PC-3 (cell line): ENCODE results near the gene METAP1D. TPM values are rescaled to one million over a fixed set of nuclear protein-coding genes. Genes with fewer than 3 reads are reported as not detected.

Source experiments
- ATAC-seq: fragments of 200-7000 bp; cut with Tn5 transposase; 2 replicates; pipeline ENCODE4 v1.9.1; 2020; ENCODE audit warnings: mild to moderate bottlenecking, moderate library complexity
- BruUV-seq: library from RNA; stranded (reverse); fragments of 400-500 nt; replicated peaks from 2 replicates; lab custom pipeline; 2021; lab: Mats Ljungman, UMichigan
- CTCF ChIA-PET: fragments of 300-600 bp; sonication (Branson Sonifier 250); formaldehyde crosslinking; loops from one replicate; lab custom pipeline; 2022; ENCODE audit warnings: antibody characterized with exemption; lab: Charles Lee
- POLR2A ChIA-PET: fragments of 300-600 bp; sonication (Branson Sonifier 250); formaldehyde crosslinking; loops from one replicate; lab custom pipeline; 2022; ENCODE audit warnings: antibody characterized with exemption; ENCODE audit not compliant: unreplicated experiment; lab: Charles Lee
- DNase-seq: peaks from one replicate; pipeline ENCODE4 v3.0.0-alpha.2; 2015
- H2AFZ ChIP-seq: fragments of 300-600 bp; sonication (generic); 2 replicates; pipeline ENCODE4 v1.6.0; 2016; ENCODE audit warnings: antibody characterized with exemption, low read length
- H3F3A ChIP-seq: fragments of 300-600 bp; sonication (generic); one replicate; pipeline ENCODE4 v1.6.0; 2017; ENCODE audit warnings: antibody characterized with exemption, low read length, control low read depth, mild to moderate bottlenecking; ENCODE audit not compliant: unreplicated experiment
- H3K27ac ChIP-seq: fragments of 300-600 bp; sonication (generic); 2 replicates; pipeline ENCODE4 v1.5.1; 2016; ENCODE audit warnings: mild to moderate bottlenecking, low read length
- H3K27me3 ChIP-seq: fragments of 300-600 bp; sonication (generic); 2 replicates; pipeline ENCODE4 v1.6.1; 2016; ENCODE audit warnings: low read length, mixed read lengths
- H3K36me3 ChIP-seq: fragments of 300-600 bp; sonication (generic); 2 replicates; pipeline ENCODE4 v1.6.1; 2016; ENCODE audit warnings: low read depth, mixed run types, low read length, mixed read lengths
- H3K4me1 ChIP-seq: fragments of 300-600 bp; sonication (generic); 2 replicates; pipeline ENCODE4 v1.5.1; 2016; ENCODE audit warnings: low read length; ENCODE audit not compliant: insufficient read depth
- H3K4me2 ChIP-seq: fragments of 300-600 bp; sonication (generic); 2 replicates; pipeline ENCODE4 v1.6.0; 2016; ENCODE audit warnings: low read length
- H3K4me3 ChIP-seq: fragments of 300-600 bp; sonication (generic); 2 replicates; pipeline ENCODE4 v1.5.1; 2016; ENCODE audit warnings: mild to moderate bottlenecking, low read length, mixed read lengths
- H3K79me2 ChIP-seq: fragments of 300-600 bp; sonication (generic); 2 replicates; pipeline ENCODE4 v1.6.1; 2017; ENCODE audit warnings: low read length, mixed read lengths
- H3K9ac ChIP-seq: fragments of 300-600 bp; sonication (generic); 2 replicates; pipeline ENCODE4 v1.6.0; 2016; ENCODE audit warnings: mild to moderate bottlenecking, low read length
- H3K9me2 ChIP-seq: fragments of 300-600 bp; sonication (generic); replicated peaks from 2 replicates; pipeline ENCODE4 v1.6.1; 2016; ENCODE audit warnings: mixed run types, low read length, mixed read lengths
- H3K9me3 ChIP-seq: fragments of 300-600 bp; sonication (generic); 2 replicates; pipeline ENCODE4 v1.6.1; 2016; ENCODE audit warnings: low read length, mixed read lengths
- H4K20me1 ChIP-seq: fragments of 300-600 bp; sonication (generic); 2 replicates; pipeline ENCODE4 v1.6.1; 2016; ENCODE audit warnings: low read length, mixed read lengths
- CTCF ChIP-seq: fragments of 300-600 bp; sonication (generic); conservative IDR thresholded peaks from 2 replicates; pipeline ENCODE4 v1.5.1; 2017; ENCODE audit warnings: antibody characterized with exemption, low read depth, mild to moderate bottlenecking, low read length
- EZH2 ChIP-seq: fragments of 300-600 bp; sonication (generic); IDR thresholded peaks from one replicate; pipeline ENCODE4 v1.6.1; 2017; ENCODE audit warnings: antibody characterized with exemption, mild to moderate bottlenecking, low read length; ENCODE audit not compliant: unreplicated experiment
- EZH2phosphoT487 ChIP-seq: fragments of 300-600 bp; sonication (generic); IDR thresholded peaks from 2 replicates; pipeline ENCODE4 v1.6.1; 2018; ENCODE audit warnings: mild to moderate bottlenecking, antibody characterized with exemption, low read length, borderline replicate concordance
- intact Hi-C: fragments of 100-400 bp; cut with micrococcal nuclease; formaldehyde crosslinking; loops from 2 replicates; pipeline ENCODE4 v1.9.0; 2023
- total RNA-seq: library from RNA; depleted of rRNA; stranded (reverse); fragments of >200 nt; gene quantifications from 2 replicates; pipeline ENCODE4 v1.2.3, GENCODE V29; 2014

Gene METAP1D
- total RNA-seq, 1 experiment from 2014 or later: 12.0 TPM

- peak overlapping the region; percentile 100; the same call in 1 of the 2 replicates for H3K4me2 ChIP-seq
- H3K4me3 ChIP-seq: no peak overlapping the region
- peaks cover 3% of the 10 kb centered on the region for H3F3A ChIP-seq
- H3K9ac ChIP-seq: no peak overlapping the region
- H3K27ac ChIP-seq: no peak overlapping the region
- H2AFZ ChIP-seq: no peak overlapping the region
- no peaks in the 10 kb centered on the region for H3K9me2 ChIP-seq
- H3K9me3 ChIP-seq: no peaks in the 10 kb centered on the region
- DNase-seq (no peak), ATAC-seq (no peak)
- TF ChIP-seq EZH2phosphoT487 (no peak), CTCF (no peak)
- no peaks in the 10 kb centered on the region for H3K27me3 ChIP-seq
- no peaks in the 10 kb centered on the region for H3K36me3 ChIP-seq
- CTCF ChIA-PET: no interaction called here
- POLR2A ChIA-PET: no interaction called here
- H4K20me1 ChIP-seq: no peaks in the 10 kb centered on the region
- H3K79me2 ChIP-seq: peaks cover 26% of the 10 kb centered on the region
- no TSS peak for BruUV-seq
- intact Hi-C loops: no loop called here
- peaks cover 16% of the 10 kb centered on the region; the same call in 1 of the 2 replicates for H3K4me1 ChIP-seq
Observed at GRCh38 chr2:172087780-172088244, 88.1 kb downstream of the METAP1D start.

- H3F3A ChIP-seq: peaks cover 3% of the 10 kb centered on the region
- no peak overlapping the region for H3K4me3 ChIP-seq
- H3K27me3 ChIP-seq: no peaks in the 10 kb centered on the region
- no peak overlapping the region for H2AFZ ChIP-seq
- H3K9me3 ChIP-seq: no peaks in the 10 kb centered on the region
- H3K27ac ChIP-seq: no peak overlapping the region
- no peaks in the 10 kb centered on the region for H3K36me3 ChIP-seq
- H3K4me2 ChIP-seq: no peak overlapping the region
- H3K4me1 ChIP-seq: peaks cover 16% of the 10 kb centered on the region; the same call in 1 of the 2 replicates
- H3K9ac ChIP-seq: no peak overlapping the region
- CTCF ChIA-PET: interaction anchor here (0.6 kb wide), 1 partner anchor 143 kb away, joined by 4 read pairs; no protein-coding TSS in a partner anchor
- no peak for ATAC-seq
- POLR2A ChIA-PET: no interaction called here
- intact Hi-C loops: no loop called here
- no peaks in the 10 kb centered on the region for H3K9me2 ChIP-seq
- H3K79me2 ChIP-seq: peaks cover 26% of the 10 kb centered on the region
- no TSS peak for BruUV-seq
- TF ChIP-seq EZH2phosphoT487 (no peak), CTCF (no peak), EZH2 (no peak)
- DNase-seq: no peak
- H4K20me1 ChIP-seq: no peaks in the 10 kb centered on the region
Observed at GRCh38 chr2:172088245-172089004, 88.7 kb downstream of the METAP1D start.

DNA sequence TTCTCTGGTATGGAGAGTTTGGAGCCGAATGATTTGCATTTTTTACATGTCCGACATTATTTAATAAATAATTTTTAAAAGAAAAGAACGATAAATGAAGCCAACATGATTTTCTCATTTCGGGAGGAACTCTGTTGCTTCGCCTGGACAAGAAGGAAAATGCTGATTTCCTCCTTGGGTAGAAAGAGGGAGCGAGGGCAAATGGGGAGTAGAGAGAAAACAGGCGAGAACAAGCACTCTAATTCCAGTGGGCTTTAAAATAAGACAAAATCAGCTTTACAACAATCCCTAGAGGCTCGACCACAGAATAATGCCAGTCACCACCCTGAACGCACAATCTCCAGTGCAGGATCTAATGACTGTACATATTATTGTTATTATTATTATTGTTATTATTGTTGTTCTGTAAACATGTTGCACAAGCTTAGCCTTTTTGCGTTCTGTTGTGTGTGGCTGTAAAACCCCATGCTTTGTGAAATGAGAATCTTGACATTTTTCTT lies 89.3 kb downstream of the METAP1D start:
- ATAC-seq: no peak
- H3K4me2 ChIP-seq: no peak overlapping the region
- H3K9ac ChIP-seq: no peak overlapping the region
- no peaks in the 10 kb centered on the region for H3K9me2 ChIP-seq
- no peak for TF ChIP-seq EZH2
- TF ChIP-seq EZH2phosphoT487: no peak
- TF ChIP-seq CTCF: no peak
- H3K36me3 ChIP-seq: no peaks in the 10 kb centered on the region
- DNase-seq: no peak
- H3K4me3 ChIP-seq: no peak overlapping the region
- POLR2A ChIA-PET: no interaction called here
- H3K27ac ChIP-seq: no peak overlapping the region
- H2AFZ ChIP-seq: no peak overlapping the region
- H3K4me1 ChIP-seq: peaks cover 15% of the 10 kb centered on the region; the same call in 1 of the 2 replicates
- no TSS peak for BruUV-seq
- H4K20me1 ChIP-seq: no peaks in the 10 kb centered on the region
- peaks cover 26% of the 10 kb centered on the region for H3K79me2 ChIP-seq
- H3K9me3 ChIP-seq: no peaks in the 10 kb centered on the region
- CTCF ChIA-PET: no interaction called here
- no peaks in the 10 kb centered on the region for H3K27me3 ChIP-seq
- H3F3A ChIP-seq: peaks cover 3% of the 10 kb centered on the region
- intact Hi-C loops: no loop called here
